NCI-H146 treated with DMSO at 0.1 percent for 48 hours (cell line): ENCODE results near the gene BHMT2.
A peak's percentile ranks its signal among the peaks of the same experiment; 100 is the strongest.

ENCODE experiments used
- DNase-seq: peaks from one replicate; lab custom pipeline; 2025; ENCODE audit not compliant: unreplicated experiment; lab: John Stamatoyannopoulos, UW

Gene BHMT2

GRCh38 chr5:79059674-79060073 is 9.9 kb upstream of the BHMT2 start:
- no peak for DNase-seq

- no peak for DNase-seq
These were observed 7.1 kb upstream of the BHMT2 start for GRCh38 chr5:79062436-79062835.

GRCh38 chr5:79070350-79070667 is 742 bp downstream of the BHMT2 start:
- DNase-seq = no peak

GRCh38 chr5:79074641-79075040 is 5.1 kb downstream of the BHMT2 start:
- DNase-seq = no peak

GRCh38 chr5:79075646-79076426 is 6.3 kb downstream of the BHMT2 start:
- no peak for DNase-seq

GRCh38 chr5:79076819-79077218 is 7.3 kb downstream of the BHMT2 start:
- DNase-seq = no peak

- no peak for DNase-seq
These were observed 8.3 kb downstream of the BHMT2 start for GRCh38 chr5:79077680-79078365.

GRCh38 chr5:79080804-79081203 is 11.2 kb downstream of the BHMT2 start:
- no peak for DNase-seq

GRCh38 chr5:79081779-79082178 is 12.2 kb downstream of the BHMT2 start:
- no peak for DNase-seq

- no peak for DNase-seq
These were observed 16.5 kb downstream of the BHMT2 start for GRCh38 chr5:79086116-79086515.

GRCh38 chr5:79088507-79088906 is 18.9 kb downstream of the BHMT2 start:
- DNase-seq = no peak

GRCh38 chr5:79091064-79091463 is 21.5 kb downstream of the BHMT2 start:
- no peak for DNase-seq

GRCh38 chr5:79093762-79094161 is 24.2 kb downstream of the BHMT2 start:
- DNase-seq = peak; percentile 96

GRCh38 chr5:79105868-79106267 is 36.3 kb downstream of the BHMT2 start:
- no peak for DNase-seq

GRCh38 chr5:79107020-79107796 is 37.6 kb downstream of the BHMT2 start:
- DNase-seq = peak; percentile 32

- DNase-seq = no peak
These were observed 38.5 kb downstream of the BHMT2 start for GRCh38 chr5:79108086-79108485.

GRCh38 chr5:79108792-79109191 is 39.2 kb downstream of the BHMT2 start:
- no peak for DNase-seq

GRCh38 chr5:79109527-79110492 is 40.2 kb downstream of the BHMT2 start:
- no peak for DNase-seq

- DNase-seq = no peak
These were observed 41.9 kb downstream of the BHMT2 start, which contains the start of gene BHMT for GRCh38 chr5:79111387-79111959. TSS of gene BHMT (plus strand) at chr5:79111809. CDS start at chr5:79111886, 77 bp downstream.

GRCh38 chr5:79111960-79112702 is 42.6 kb downstream of the BHMT2 start:
- DNase-seq = no peak
